SK-MEL-5 (cell line): ENCODE measurements around the gene PLXNA2. TPM values are rescaled to one million over a fixed set of nuclear protein-coding genes. Genes with fewer than 3 reads are reported as not detected.

Experiments
- DNase-seq: peaks from one replicate; pipeline ENCODE4 v3.0.0-alpha.2; 2016; ENCODE audit warnings: low read depth, low spot score
- in situ Hi-C: cut with HindIII; loops from 2 replicates; pipeline ENCODE4 v1.10.0; 2016; ENCODE audit warnings: low sequenced_read_pairs, high pct_unique_total_duplicates, low pct_unique_long_range_greater_than_20kb
- total RNA-seq: library from RNA; depleted of rRNA; stranded (reverse); fragments of >200 nt; shearing (Covaris generic); gene quantifications from 2 replicates; pipeline ENCODE4 v1.2.3, GENCODE V29; 2014

Gene PLXNA2
- total RNA-seq, 1 experiment from 2014 or later: 0.34 TPM

- in situ Hi-C loops: loop anchor here (25.0 kb wide), 1 partner anchor 222 kb away; no protein-coding TSS in a partner anchor
- no peak for DNase-seq
Observed at GRCh38 chr1:208234721-208235120, 9.5 kb downstream of the PLXNA2 start.

DNA sequence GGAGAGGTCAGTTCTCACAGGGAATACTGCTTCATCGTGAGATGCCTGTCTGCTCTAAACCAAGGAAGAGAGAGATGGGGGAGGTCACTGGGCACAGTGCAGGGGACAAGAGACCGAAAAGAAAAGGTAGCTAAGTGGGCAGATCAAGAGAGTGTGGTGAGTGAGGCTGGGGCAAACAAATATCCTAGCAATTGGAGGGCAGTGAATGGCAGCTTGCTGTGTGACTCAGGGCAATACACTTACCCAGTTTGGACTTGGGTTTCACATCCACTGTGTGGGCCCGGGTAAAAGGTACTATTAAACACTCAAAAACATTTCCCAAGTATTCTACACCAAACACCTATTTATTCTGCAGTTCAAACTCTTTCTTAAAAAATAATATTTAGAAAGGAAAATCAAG lies 10.2 kb downstream of the PLXNA2 start:
- in situ Hi-C loops: loop anchor here (25.0 kb wide), 1 partner anchor 222 kb away; no protein-coding TSS in a partner anchor
- no peak for DNase-seq

DNA sequence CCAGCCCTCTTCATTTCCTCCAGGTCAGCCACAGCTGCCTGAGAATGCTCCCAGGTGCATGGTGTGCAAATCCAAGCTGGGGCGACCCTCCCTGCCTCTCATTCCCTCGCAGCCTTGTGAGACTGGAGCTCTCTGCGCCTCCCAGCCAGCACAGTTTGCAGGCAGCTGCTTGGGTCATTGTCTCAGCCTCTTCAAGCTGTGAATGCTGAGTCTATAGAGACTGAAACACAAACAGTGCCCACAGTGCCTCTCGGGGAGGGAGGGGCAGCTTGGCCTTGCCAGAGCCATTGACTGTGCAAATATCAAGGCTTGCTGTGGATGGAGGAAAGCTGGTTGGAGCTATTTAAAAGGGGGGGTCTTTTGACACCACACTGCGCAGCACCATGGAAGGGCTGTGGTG lies 10.6 kb downstream of the PLXNA2 start:
- in situ Hi-C loops: loop anchor here (25.0 kb wide), 1 partner anchor 221 kb away; no protein-coding TSS in a partner anchor
- no peak for DNase-seq

DNA sequence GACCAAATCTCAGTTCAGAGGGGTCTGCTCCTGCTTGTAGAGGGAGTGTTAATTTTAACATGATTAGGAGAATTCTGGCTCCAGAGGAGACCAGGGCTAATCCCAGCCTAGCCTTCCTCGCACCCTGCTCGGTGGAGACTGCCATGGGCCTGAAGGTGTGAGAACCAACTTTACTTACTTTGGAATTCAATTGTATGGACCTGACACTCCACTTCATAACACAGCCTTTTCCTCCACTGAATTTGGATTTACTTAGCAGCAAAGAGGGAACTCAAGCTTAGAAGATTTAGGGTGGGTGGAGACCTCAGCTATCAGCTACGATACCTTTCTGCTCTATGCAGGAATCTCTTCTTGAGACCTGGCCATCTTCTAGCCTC lies 11.5 kb downstream of the PLXNA2 start:
- in situ Hi-C loops: loop anchor here (25.0 kb wide), 1 partner anchor 220 kb away; no protein-coding TSS in a partner anchor
- DNase-seq: no peak

DNA sequence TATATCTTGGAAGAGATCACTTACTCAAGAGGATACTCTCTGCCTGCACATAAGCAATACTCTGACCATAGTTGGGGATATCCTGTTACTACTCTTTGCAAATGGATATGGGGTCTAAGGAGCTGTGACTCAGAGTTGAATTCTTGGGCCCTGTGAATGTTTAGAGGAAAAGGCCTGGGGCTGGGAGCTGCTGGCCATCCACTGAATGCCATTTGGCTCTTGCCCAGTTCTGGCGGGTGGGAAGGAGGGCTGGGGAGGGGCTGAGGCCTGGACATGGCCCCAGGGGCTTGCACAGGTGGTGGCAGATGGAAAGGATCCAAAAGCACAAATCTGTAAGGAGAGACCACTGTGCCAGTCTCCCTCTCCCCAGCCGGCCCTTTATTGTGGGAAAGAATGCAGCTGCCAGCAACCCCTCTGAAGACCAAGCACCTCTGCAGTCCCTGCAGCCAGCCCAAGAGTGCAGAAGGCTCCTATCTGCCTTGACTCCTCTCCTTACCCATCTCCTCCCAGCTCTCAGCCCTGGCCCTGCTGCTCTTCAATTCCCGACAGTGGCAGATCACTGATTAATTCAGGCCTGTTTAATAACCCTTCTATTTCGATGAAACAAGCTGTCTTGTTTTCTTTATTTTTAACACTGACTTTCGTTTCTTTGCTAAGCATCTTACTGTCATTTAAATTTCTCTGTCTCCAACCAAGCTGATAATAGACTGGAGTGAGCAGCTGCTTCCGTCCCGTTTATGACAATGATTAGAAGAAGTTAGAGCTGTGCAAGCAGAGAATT lies 12.1 kb downstream of the PLXNA2 start:
- in situ Hi-C loops: loop anchor here (25.0 kb wide), 1 partner anchor 220 kb away; no protein-coding TSS in a partner anchor
- DNase-seq: no peak

GRCh38 chr1:208230668-208231529 lies 13.3 kb downstream of the PLXNA2 start:
- in situ Hi-C loops: loop anchor here (25.0 kb wide), 1 partner anchor 219 kb away; no protein-coding TSS in a partner anchor

GRCh38 chr1:208228550-208228949 lies 15.6 kb downstream of the PLXNA2 start:
- DNase-seq: no peak
- in situ Hi-C loops: loop anchor here (25.0 kb wide), 1 partner anchor 216 kb away; no protein-coding TSS in a partner anchor

More at GRCh38 chr1:208230668-208231529, 13.3 kb downstream of the PLXNA2 start:
- no peak for DNase-seq

GRCh38 chr1:208228026-208228425 lies 16.2 kb downstream of the PLXNA2 start:
- DNase-seq: no peak
- in situ Hi-C loops: loop anchor here (25.0 kb wide), 1 partner anchor 216 kb away; no protein-coding TSS in a partner anchor

- DNase-seq: no peak
- in situ Hi-C loops: loop anchor here (25.0 kb wide), 1 partner anchor 215 kb away; no protein-coding TSS in a partner anchor
Observed at GRCh38 chr1:208227366-208227765, 16.8 kb downstream of the PLXNA2 start.

GRCh38 chr1:208225954-208226937 lies 17.9 kb downstream of the PLXNA2 start:
- in situ Hi-C loops: loop anchor here (25.0 kb wide), 1 partner anchor 214 kb away; no protein-coding TSS in a partner anchor

GRCh38 chr1:208224192-208224713 lies 19.9 kb downstream of the PLXNA2 start:
- in situ Hi-C loops: no loop called here
- no peak for DNase-seq

More at GRCh38 chr1:208225954-208226937, 17.9 kb downstream of the PLXNA2 start:
- no peak for DNase-seq

GRCh38 chr1:208223136-208223535 lies 21.0 kb downstream of the PLXNA2 start:
- DNase-seq: peak; percentile 28
- in situ Hi-C loops: no loop called here

GRCh38 chr1:208222376-208223126 lies 21.6 kb downstream of the PLXNA2 start:
- in situ Hi-C loops: no loop called here
- no peak for DNase-seq

DNA sequence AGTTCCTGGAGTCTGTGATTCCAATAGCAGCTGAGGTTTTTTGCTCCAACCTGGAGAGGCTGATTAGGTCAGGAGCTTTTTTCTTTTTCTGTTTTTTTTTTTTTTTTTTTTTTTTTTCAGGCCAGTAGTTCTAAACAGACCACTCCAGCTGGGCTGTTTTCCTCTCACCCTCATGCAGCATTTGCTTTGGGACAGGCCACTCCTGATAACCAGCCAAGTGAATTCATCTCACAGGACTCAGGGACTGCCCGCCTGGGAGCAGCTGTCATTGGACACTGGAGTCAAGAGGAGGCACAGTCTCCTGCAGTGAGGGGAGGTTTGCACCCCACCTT lies 22.9 kb downstream of the PLXNA2 start:
- no peak for DNase-seq
- in situ Hi-C loops: no loop called here

- in situ Hi-C loops: no loop called here
Observed at GRCh38 chr1:208219659-208220282, 24.4 kb downstream of the PLXNA2 start.

More at GRCh38 chr1:208219659-208220282, 24.4 kb downstream of the PLXNA2 start:
- DNase-seq: peak; percentile 84
